ENCODE measurements around the gene MRPL33.

- no peak for TF ChIP-seq YY1 (IDR thresholded peaks at IDR 0.05; ENCODE audit: insufficient read depth, insufficient read length)
- TF ChIP-seq ZNF274 (IDR thresholded peaks at IDR 0.05; ENCODE audit: low read depth, low read length) = no peak
Observed at GRCh38 chr2:27754831-27755230, 16.7 kb upstream of the MRPL33 start.

All from NT2/D1 (cell line).